ENCODE results near the gene CDH5. TPM values are rescaled to one million over a fixed set of nuclear protein-coding genes. Genes with fewer than 3 reads are reported as not detected.

The CDH5 gene
- total and polyA plus RNA-seq, 7 donors = 15.1 to 48.4 (median 22.2) TPM

GRCh38 chr16:66376114-66376513, 9.6 kb downstream of the CDH5 start:
- intact Hi-C loops (cut with DNase I) = no loop called here

DNA sequence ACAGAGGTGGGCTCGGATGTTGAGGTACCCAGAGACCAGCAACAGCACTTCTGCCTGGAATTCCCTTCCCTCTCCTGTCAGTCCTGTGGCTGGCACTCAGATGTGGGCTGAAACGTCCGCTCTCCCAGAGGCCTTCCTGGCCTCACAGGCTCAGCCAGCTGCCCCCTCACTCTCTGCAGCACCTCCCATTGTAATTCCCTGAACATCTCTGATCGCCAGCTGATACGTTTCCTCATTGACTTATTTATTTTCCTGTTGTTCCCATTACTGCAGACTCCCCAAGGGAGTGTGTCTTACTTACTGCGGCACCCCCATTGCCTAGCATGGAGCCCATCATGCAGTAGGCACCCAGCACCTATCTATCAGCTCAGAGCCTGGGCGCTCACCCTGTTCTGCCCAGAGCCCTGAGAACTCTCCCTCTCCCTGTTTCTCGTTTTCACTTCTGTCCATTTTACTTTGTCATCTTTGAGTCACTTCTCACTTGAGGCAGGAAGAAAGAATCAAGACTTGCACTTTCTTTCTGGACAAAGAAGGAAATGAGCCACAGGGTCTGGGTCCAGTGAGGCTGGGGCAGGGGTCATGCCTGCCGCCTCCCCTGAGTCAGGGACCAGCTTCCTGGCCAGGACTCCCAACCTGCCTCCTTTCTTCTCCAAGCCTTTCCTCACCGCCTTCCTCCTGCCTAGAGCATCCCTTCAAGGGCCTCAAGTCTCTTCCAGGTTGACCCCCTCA, 10.2 kb downstream of the CDH5 start:
- Histone ChIP-seq H3K4me1 (no peaks in the 10 kb centered on the region), H3K4me3 (peak overlapping the region; percentile 7), H3K27me3 (ENCODE audit: insufficient read depth in 3 of 3, low read length in 2 of 3) (no peaks in the 10 kb centered on the region), H3K36me3 (ENCODE audit: insufficient read depth in 1 of 2, low read depth in 1 of 2) (no peaks in the 10 kb centered on the region), H3K9me3 (no peaks in the 10 kb centered on the region), H3K27ac (peak overlapping the region; percentile 53)
- 70 to 73% (median 73%) methylated on average over 10 of the region's 10 CpGs for WGBS, 3 donors
- no peak for DNase-seq
- no peak for ATAC-seq
- intact Hi-C loops (cut with DNase I) = no loop called here
- TF ChIP-seq, protein P1, sequence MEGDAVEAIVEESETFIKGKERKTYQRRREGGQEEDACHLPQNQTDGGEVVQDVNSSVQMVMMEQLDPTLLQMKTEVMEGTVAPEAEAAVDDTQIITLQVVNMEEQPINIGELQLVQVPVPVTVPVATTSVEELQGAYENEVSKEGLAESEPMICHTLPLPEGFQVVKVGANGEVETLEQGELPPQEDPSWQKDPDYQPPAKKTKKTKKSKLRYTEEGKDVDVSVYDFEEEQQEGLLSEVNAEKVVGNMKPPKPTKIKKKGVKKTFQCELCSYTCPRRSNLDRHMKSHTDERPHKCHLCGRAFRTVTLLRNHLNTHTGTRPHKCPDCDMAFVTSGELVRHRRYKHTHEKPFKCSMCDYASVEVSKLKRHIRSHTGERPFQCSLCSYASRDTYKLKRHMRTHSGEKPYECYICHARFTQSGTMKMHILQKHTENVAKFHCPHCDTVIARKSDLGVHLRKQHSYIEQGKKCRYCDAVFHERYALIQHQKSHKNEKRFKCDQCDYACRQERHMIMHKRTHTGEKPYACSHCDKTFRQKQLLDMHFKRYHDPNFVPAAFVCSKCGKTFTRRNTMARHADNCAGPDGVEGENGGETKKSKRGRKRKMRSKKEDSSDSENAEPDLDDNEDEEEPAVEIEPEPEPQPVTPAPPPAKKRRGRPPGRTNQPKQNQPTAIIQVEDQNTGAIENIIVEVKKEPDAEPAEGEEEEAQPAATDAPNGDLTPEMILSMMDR (IDR thresholded peaks at IDR 0.05) = no peak

More at GRCh38 chr16:66376114-66376513, 9.6 kb downstream of the CDH5 start:
- no peaks in the 10 kb centered on the region for H3K4me1 ChIP-seq
- TF ChIP-seq, protein P1 (IDR thresholded peaks at IDR 0.05) = no peak
- no peak overlapping the region for H3K4me3 ChIP-seq
- no peak for DNase-seq
- H3K9me3 ChIP-seq = no peaks in the 10 kb centered on the region
- no peak for ATAC-seq
- peak overlapping the region; percentile 53 for H3K27ac ChIP-seq
- H3K36me3 ChIP-seq (ENCODE audit: insufficient read depth in 1 of 2, low read depth in 1 of 2) = no peaks in the 10 kb centered on the region
- H3K27me3 ChIP-seq (ENCODE audit: insufficient read depth in 3 of 3, low read length in 2 of 3) = no peaks in the 10 kb centered on the region
- WGBS, 3 donors = 74 to 77% (median 76%) methylated on average over 6 of the region's 6 CpGs

GRCh38 chr16:66377324-66377723, 10.8 kb downstream of the CDH5 start:
- no peak for ATAC-seq
- TF ChIP-seq, protein P1 (IDR thresholded peaks at IDR 0.05) = no peak
- Histone ChIP-seq H3K9me3 (no peaks in the 10 kb centered on the region), H3K27me3 (ENCODE audit: insufficient read depth in 3 of 3, low read length in 2 of 3) (no peaks in the 10 kb centered on the region), H3K27ac (peak overlapping the region; percentile 46), H3K4me1 (no peaks in the 10 kb centered on the region), H3K4me3 (no peak overlapping the region), H3K36me3 (ENCODE audit: insufficient read depth in 1 of 2, low read depth in 1 of 2) (no peaks in the 10 kb centered on the region)
- DNase-seq = no peak
- intact Hi-C loops (cut with DNase I) = no loop called here
- 65 to 80% (median 73%) methylated on average over 3 of the region's 3 CpGs for whole genome bisulfite sequencing, 3 donors

DNA sequence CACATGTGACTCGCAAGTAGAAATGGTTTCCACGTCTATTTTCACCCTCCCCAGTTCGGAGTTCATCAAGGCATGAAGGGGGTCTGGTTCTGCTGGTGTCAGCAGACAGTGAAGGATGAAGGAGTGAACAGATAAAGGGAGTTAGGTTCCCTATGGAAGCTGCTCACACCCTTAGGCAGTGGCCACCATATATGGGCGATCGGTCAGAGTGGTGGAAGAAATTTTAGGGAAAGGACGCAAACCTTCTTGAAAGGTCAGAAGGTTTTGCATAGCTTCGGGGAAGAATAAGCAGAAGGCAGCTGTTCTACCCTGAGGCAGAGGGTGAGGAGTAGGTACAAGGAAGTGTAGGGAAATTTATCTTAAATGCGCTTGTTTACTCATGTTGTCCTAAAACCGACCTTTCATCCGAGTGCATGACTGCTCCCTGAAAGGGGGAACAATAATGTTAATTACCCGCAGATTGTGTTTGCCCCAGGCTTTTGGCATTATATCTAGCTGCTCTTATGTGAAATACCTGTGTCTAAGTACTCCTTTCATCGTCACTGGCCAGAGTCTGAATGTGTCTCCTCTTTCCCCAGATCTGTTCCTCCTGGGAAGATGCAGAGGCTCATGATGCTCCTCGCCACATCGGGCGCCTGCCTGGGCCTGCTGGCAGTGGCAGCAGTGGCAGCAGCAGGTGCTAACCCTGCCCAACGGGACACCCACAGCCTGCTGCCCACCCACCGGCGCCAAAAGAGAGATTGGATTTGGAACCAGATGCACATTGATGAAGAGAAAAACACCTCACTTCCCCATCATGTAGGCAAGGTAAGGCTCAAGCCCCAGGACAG, 12.5 kb downstream of the CDH5 start:
- Histone ChIP-seq H3K27ac (peak overlapping the region; percentile 5), H3K4me1 (no peaks in the 10 kb centered on the region), H3K27me3 (ENCODE audit: insufficient read depth in 3 of 3, low read length in 2 of 3) (no peaks in the 10 kb centered on the region), H3K9me3 (no peaks in the 10 kb centered on the region), H3K36me3 (ENCODE audit: insufficient read depth in 1 of 2, low read depth in 1 of 2) (no peaks in the 10 kb centered on the region), H3K4me3 (no peak overlapping the region)
- ATAC-seq (no peak), DNase-seq (no peak)
- intact Hi-C loops (cut with DNase I) = no loop called here
- TF ChIP-seq, protein P1 (IDR thresholded peaks at IDR 0.05) = no peak
- WGBS, 3 donors = 68 to 78% (median 72%) methylated on average over 18 of the region's 18 CpGs
